GM12874 (cell line): Measurements from ENCODE around the gene AOC1.

Source experiments
- TF ChIP-seq, protein P1 (sequence below): IDR thresholded peaks from 2 replicates; pipeline ENCODE4 v1.5.1; 2011; ENCODE audit warnings: low read depth, mild to moderate bottlenecking, control low read depth, low read length, moderate library complexity; ENCODE audit not compliant: insufficient read depth

AOC1 gene

DNA sequence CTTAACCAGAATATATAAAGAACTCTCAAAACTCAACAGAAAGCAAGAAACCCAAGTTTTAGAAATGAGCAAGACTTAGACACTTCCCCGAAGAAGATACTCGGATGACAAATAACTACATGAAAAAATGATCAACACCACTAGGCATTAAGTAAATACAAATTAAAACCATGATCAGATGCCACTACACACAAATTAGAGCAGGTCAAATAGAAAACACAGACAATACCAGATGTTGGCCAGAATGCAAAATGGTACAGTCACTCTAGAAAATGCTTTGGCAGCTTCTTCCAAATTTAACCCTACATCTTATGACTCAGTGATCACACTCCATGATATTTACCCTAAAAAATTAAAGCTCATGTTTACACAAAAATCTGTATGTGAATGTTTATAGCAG lies 33.3 kb upstream of the AOC1 start:
- TF ChIP-seq, protein P1, sequence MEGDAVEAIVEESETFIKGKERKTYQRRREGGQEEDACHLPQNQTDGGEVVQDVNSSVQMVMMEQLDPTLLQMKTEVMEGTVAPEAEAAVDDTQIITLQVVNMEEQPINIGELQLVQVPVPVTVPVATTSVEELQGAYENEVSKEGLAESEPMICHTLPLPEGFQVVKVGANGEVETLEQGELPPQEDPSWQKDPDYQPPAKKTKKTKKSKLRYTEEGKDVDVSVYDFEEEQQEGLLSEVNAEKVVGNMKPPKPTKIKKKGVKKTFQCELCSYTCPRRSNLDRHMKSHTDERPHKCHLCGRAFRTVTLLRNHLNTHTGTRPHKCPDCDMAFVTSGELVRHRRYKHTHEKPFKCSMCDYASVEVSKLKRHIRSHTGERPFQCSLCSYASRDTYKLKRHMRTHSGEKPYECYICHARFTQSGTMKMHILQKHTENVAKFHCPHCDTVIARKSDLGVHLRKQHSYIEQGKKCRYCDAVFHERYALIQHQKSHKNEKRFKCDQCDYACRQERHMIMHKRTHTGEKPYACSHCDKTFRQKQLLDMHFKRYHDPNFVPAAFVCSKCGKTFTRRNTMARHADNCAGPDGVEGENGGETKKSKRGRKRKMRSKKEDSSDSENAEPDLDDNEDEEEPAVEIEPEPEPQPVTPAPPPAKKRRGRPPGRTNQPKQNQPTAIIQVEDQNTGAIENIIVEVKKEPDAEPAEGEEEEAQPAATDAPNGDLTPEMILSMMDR: no peak

DNA sequence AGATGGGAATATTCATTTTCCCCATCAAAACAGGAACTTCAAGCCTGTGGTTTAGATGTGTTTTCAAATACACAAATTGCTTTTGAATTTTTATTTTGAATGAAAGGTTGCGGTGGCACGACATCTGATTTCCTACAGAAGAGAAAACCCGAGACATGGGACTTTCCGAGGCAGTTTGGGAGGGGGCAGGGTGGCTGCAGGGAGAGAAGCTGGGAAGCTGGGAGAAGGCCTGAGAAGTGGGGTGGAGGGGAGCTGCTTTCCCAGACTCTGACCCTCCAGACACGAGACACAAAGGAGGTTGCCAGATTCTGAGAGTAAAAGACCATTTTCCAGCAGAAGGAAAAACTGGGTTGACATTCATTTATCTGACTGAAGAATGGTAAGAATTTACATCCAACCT lies 32.2 kb upstream of the AOC1 start:
- TF ChIP-seq, protein P1: no peak

DNA sequence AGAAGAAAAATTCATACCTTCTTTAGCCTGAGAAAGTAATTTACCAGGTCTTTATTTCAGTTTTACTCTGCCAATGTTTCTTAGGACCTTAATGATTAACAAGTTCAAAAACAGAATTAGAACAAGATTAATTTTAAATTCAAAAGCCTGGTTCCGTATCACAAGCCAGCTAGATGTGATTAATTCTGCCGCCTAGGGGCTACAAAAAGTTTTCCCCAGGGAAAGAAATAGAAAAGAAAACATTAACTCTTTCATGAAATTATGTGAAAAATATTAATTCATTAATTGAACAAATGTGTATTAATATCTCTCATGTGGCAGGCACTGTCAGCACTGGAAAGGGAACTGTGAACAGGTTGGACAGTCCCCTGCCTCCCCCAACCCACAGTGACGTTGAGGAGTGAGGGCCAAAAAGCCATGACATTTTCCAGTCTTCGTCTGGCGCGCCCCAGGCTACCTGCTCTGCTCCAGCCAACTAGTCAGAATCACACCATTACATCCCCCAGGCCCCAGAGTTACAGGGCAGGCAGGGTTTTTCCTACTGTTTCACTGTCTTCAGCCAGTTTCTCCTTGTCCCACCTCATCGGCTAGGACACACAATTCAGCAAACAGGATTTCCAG lies 31.6 kb upstream of the AOC1 start:
- TF ChIP-seq, protein P1: no peak

DNA sequence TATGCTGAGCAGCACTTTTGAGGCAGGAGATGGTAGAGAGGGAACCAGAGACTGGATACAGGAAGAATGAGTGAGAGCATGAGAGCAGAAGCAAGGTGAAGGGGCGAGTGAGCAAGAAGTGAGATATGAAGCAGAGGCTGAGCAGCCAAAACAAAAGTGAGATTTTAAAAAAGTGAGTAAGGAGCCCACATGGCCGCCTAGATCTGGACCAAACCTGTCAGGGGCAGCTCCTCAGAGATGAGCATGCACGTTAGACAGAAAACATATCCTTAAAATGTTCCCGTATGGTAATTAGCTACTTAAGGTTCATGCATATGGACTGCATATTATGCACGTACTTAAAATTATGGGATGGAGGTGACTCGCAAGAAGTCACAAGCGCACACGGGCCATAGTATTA lies 29.3 kb upstream of the AOC1 start:
- TF ChIP-seq, protein P1: no peak

DNA sequence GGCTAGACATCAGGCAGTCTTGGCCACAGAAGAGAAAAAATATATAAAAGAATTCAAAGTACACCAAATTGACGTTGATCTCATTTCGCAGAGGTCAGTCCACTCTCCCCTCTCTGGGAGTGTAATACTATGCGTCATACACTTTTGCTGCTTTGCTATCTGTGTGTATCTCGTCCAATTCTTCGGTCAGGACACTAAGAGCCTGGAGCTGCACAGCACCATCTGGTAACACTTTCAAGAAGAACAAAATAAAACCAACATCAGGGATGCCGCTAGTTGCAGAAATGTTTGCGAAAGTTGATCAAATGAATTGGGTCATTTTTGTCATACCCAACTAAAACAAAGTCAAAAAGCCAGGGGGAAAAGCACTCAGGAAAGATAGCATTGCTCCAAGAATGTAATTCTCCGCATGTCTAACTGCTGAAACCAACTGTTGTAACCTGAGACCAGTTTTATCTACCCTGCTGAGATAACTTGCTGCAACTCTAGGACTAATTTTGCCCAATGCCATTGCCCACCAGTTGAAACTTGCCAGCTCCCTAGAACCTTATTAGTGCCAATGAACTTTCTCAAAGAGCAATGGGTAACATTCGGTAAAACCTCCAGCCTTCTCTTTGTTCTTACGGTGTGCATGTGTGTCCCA lies 28.7 kb upstream of the AOC1 start:
- TF ChIP-seq, protein P1: no peak

DNA sequence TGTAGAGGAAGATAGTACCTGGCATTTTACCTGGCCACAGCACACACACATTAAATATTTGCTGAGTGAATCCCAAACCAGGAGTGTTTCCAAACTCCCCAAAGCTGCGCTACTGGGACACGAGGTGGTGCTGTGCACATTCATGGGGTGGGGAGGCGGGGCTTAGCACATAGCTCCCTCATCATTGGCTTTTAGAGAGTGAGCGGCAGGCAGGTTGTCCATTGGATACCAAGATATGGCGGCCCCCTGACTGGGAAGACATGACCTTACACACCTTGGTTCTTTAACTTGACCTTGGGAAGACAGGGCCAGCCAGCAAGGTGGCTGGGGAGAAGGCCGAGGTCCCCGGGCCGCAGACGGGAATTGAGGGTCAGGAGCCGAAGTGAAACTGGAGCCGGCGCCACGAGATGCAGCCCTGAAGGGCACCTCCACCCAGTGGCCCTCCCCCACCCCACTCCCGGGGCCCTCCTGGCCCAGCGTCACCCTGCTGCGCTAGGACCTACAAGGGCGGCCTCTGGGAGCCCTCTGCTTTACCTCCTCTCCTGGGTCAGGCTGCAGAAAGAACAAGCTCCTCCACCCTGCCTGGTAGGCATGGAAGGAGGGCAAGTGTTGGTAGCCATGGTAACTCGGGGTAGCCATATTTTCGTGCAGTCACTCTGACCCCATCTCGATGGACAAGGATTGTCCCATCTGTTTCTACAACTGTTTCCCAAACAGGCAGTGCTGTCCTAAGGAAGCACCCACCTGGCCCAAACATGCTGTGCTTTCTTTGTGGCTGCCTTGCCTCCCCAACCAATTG lies 27.7 kb upstream of the AOC1 start:
- TF ChIP-seq, protein P1: no peak

DNA sequence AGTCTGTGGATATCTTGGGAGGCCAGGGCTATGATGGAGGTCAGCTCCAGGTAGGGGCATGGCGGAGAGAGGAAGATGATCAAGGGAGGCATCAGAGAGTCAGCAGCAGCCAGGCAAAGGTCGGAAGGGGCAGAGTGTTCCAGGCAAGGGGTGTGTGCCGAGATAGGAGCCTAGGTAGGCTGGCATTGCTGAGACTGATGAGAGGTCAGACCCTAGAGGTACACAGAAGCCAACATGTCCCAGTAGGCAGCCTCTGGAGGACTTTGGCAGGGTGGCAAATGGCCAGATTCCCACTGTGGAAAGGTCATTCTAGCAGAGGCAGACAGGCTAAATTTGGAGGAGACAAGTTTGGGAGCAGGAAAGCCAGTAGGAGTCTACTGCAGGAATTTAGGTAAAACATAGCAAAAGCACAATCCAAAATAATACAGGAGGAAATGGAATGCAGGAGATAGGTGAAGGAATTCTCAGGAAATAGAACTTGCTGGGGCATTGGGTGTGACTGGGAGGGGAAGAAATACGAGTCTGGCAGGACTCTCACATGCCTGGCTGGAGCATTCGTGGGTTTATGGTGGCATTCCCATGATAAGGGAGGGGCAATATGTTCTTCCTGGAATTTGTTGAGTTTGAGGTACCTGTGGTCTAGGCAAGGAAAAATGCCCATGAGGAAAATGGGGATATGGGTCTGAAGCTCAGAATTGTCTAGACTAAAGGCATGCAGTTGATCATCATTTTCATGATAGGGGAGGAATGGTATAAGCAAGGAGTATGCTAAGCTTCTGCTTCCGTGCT lies 26.1 kb upstream of the AOC1 start:
- TF ChIP-seq, protein P1: no peak
